MM.1S (cell line): ENCODE data around the gene CCM2L.
A peak's percentile ranks its signal among the peaks of the same experiment; 100 is the strongest.
"Not testable (repeated sequence)": the region's sequence is repeated elsewhere in the genome, so short reads cannot be mapped to it uniquely, and the experiment has no call there.

Source experiments
- DNase-seq: peaks from one replicate; pipeline ENCODE4 v3.0.0-alpha.2; 2015
- H2AFZ ChIP-seq: fragments of 300-600 bp; sonication (generic); 2 replicates; pipeline ENCODE4 v1.6.0; 2016; ENCODE audit warnings: antibody characterized with exemption, low read length
- H3F3A ChIP-seq: fragments of 300-600 bp; sonication (generic); 2 replicates; pipeline ENCODE4 v1.6.1; 2016; ENCODE audit warnings: mild to moderate bottlenecking, antibody characterized with exemption, low read length, moderate library complexity, mixed read lengths; ENCODE audit not compliant: insufficient read depth
- H3K27ac ChIP-seq: fragments of 300-600 bp; sonication (generic); 2 replicates; pipeline ENCODE4 v1.5.1; 2016; ENCODE audit warnings: mild to moderate bottlenecking, low read length
- H3K27me3 ChIP-seq: fragments of 300-600 bp; sonication (generic); replicated peaks from 2 replicates; pipeline ENCODE4 v1.6.0; 2016; ENCODE audit warnings: low read length; ENCODE audit not compliant: insufficient read depth
- H3K36me3 ChIP-seq: fragments of 300-600 bp; sonication (generic); replicated peaks from 2 replicates; pipeline ENCODE4 v1.6.1; 2016; ENCODE audit warnings: mild to moderate bottlenecking, low read length, mixed read lengths; ENCODE audit not compliant: insufficient read depth
- H3K4me1 ChIP-seq: fragments of 300-600 bp; sonication (generic); 2 replicates; pipeline ENCODE4 v1.6.1; 2016; ENCODE audit warnings: low read length, mixed read lengths
- H3K4me2 ChIP-seq: fragments of 300-600 bp; sonication (generic); 2 replicates; pipeline ENCODE4 v1.6.0; 2016; ENCODE audit warnings: low read depth, low read length
- H3K4me3 ChIP-seq: fragments of 300-600 bp; sonication (generic); 2 replicates; pipeline ENCODE4 v1.5.1; 2016; ENCODE audit warnings: low read length, mixed read lengths
- H3K79me2 ChIP-seq: fragments of 300-600 bp; sonication (generic); 2 replicates; pipeline ENCODE4 v1.6.1; 2016; ENCODE audit warnings: mixed run types, low read length, mixed read lengths
- H3K9ac ChIP-seq: fragments of 300-600 bp; sonication (generic); 2 replicates; pipeline ENCODE4 v1.6.1; 2016; ENCODE audit warnings: low read length, mixed read lengths
- H3K9me2 ChIP-seq: fragments of 300-600 bp; sonication (generic); replicated peaks from 2 replicates; pipeline ENCODE4 v1.6.1; 2016; ENCODE audit warnings: mild to moderate bottlenecking, low read length, mixed read lengths; ENCODE audit not compliant: insufficient read depth
- H3K9me3 ChIP-seq: fragments of 300-600 bp; sonication (generic); replicated peaks from 2 replicates; pipeline ENCODE4 v1.6.1; 2016; ENCODE audit warnings: mild to moderate bottlenecking, low read length, mixed read lengths; ENCODE audit not compliant: insufficient read depth
- H4K20me1 ChIP-seq: fragments of 300-600 bp; sonication (generic); 2 replicates; pipeline ENCODE4 v1.6.1; 2016; ENCODE audit warnings: mild to moderate bottlenecking, low read length, moderate library complexity, mixed read lengths; ENCODE audit not compliant: insufficient read depth
- CTCF ChIP-seq: fragments of 300-600 bp; sonication (generic); IDR thresholded peaks from 2 replicates; pipeline ENCODE4 v1.5.1; 2016; ENCODE audit warnings: antibody characterized with exemption, low read length, mixed read lengths
- EZH2 ChIP-seq: fragments of 300-600 bp; sonication (generic); optimal IDR thresholded peaks from 2 replicates; pipeline ENCODE3; 2017; ENCODE audit warnings: low read depth, mild to moderate bottlenecking, antibody characterized with exemption, low read length, mixed read lengths
- EZH2phosphoT487 ChIP-seq: fragments of 300-600 bp; sonication (generic); IDR thresholded peaks from 2 replicates; pipeline ENCODE4 v1.6.1; 2018; ENCODE audit warnings: antibody characterized with exemption, low read length

CCM2L gene

GRCh38 chr20:32029561-32029960 lies 19.3 kb downstream of the CCM2L start:
- no peak for TF ChIP-seq EZH2
- H4K20me1 ChIP-seq: no peaks in the 10 kb centered on the region
- no peaks in the 10 kb centered on the region for H3K4me1 ChIP-seq
- no peak for DNase-seq
- peaks cover 77% of the 10 kb centered on the region for H3K27me3 ChIP-seq
- H2AFZ ChIP-seq: no peak overlapping the region
- H3K4me2 ChIP-seq: no peak overlapping the region
- H3K79me2 ChIP-seq: no peaks in the 10 kb centered on the region
- no peaks in the 10 kb centered on the region for H3K36me3 ChIP-seq
- no peak overlapping the region for H3K4me3 ChIP-seq
- no peak overlapping the region for H3K9ac ChIP-seq
- H3K9me2 ChIP-seq: no peaks in the 10 kb centered on the region
- H3F3A ChIP-seq: no peaks in the 10 kb centered on the region
- no peak overlapping the region for H3K27ac ChIP-seq
- H3K9me3 ChIP-seq: no peaks in the 10 kb centered on the region

- Histone ChIP-seq H3K36me3 (no peaks in the 10 kb centered on the region), H4K20me1 (no peaks in the 10 kb centered on the region), H3K4me3 (peak overlapping the region; percentile 25; the same call in 1 of the 2 replicates), H2AFZ (no peak overlapping the region; the same call in 1 of the 2 replicates), H3K9me2 (no peaks in the 10 kb centered on the region), H3K79me2 (no peaks in the 10 kb centered on the region), H3K9ac (no peak overlapping the region), H3K4me1 (no peaks in the 10 kb centered on the region), H3K27ac (no peak overlapping the region), H3K27me3 (peaks cover 82% of the 10 kb centered on the region), H3K9me3 (no peaks in the 10 kb centered on the region), H3K4me2 (peak overlapping the region; percentile 73; the same call in 1 of the 2 replicates), H3F3A (no peaks in the 10 kb centered on the region)
- peak; percentile 39 for DNase-seq
- TF ChIP-seq CTCF (peak; percentile 95), EZH2 (no peak), EZH2phosphoT487 (no peak)
Observed at GRCh38 chr20:32031007-32031958, 21.0 kb downstream of the CCM2L start.

- Histone ChIP-seq H4K20me1 (no peaks in the 10 kb centered on the region), H3K36me3 (no peaks in the 10 kb centered on the region), H3K9ac (no peak overlapping the region), H3K9me3 (no peaks in the 10 kb centered on the region), H3K27me3 (peaks cover 84% of the 10 kb centered on the region), H2AFZ (no peak overlapping the region), H3K4me1 (no peaks in the 10 kb centered on the region), H3K79me2 (no peaks in the 10 kb centered on the region), H3K4me2 (no peak overlapping the region), H3K27ac (no peak overlapping the region), H3K9me2 (no peaks in the 10 kb centered on the region), H3K4me3 (no peak overlapping the region), H3F3A (no peaks in the 10 kb centered on the region)
- TF ChIP-seq CTCF (no peak), EZH2phosphoT487 (no peak), EZH2 (no peak)
- no peak for DNase-seq
Observed at GRCh38 chr20:32033316-32033715, 23.1 kb downstream of the CCM2L start.

GRCh38 chr20:32033721-32034120 lies 23.5 kb downstream of the CCM2L start:
- H3K4me1 ChIP-seq, H3K9ac ChIP-seq, H3K9me2 ChIP-seq, H3K79me2 ChIP-seq, H3K4me3 ChIP-seq, H3K4me2 ChIP-seq, H4K20me1 ChIP-seq, H3K27ac ChIP-seq, DNase-seq, H3K9me3 ChIP-seq, H3K36me3 ChIP-seq, H2AFZ ChIP-seq, H3F3A ChIP-seq: not testable (repeated sequence)
- peaks cover 83% of the 10 kb centered on the region for H3K27me3 ChIP-seq
